ENCODE measurements around the gene GLYAT. TPM values are rescaled to one million over a fixed set of nuclear protein-coding genes. Genes with fewer than 3 reads are reported as not detected.
"Not testable (repeated sequence)": the region's sequence is repeated elsewhere in the genome, so short reads cannot be mapped to it uniquely, and the experiment has no call there.

Gene GLYAT
- total RNA-seq, 1 experiment from 2014 or later = not detected

DNA sequence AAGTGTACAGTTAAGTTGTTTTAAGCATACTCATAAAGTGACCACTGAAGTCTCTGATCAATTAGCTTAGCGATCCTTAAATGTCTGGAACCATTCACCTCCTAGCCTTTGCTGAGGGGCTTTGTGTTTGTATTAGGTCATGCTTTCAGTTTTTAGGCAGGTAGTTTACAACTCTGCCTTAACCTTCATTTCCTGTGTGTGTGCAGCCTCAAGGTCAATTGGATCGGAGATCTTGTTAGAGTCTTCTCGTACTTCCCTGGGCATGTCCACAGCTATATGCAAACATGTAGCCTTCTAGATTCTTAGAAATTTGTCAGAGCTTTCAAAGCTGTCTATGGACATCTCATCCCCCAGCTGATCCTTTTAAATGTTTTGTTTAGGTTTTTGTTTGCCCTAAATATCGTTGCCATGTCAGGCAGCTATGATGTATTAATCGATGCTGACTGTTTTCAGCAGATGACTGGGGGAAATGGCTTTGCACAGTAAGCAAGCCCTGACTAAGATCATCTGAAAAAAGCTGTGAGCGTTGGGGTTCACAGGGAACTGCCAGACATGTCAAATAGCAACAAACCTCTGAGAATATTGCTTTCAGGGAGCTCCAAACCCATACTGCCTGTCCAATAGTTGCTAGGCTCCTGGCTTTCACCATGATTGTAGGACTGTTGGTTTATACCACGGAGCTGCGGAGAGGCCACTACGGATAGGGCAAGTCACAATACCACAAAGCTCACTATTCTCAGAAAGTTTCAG, 45.6 kb downstream of the GLYAT start:
- CTCF ChIA-PET = no interaction called here
- no peak overlapping the region for H2AFZ ChIP-seq (ENCODE audit: low read depth, low read length, poor library complexity, severe bottlenecking)

DNA sequence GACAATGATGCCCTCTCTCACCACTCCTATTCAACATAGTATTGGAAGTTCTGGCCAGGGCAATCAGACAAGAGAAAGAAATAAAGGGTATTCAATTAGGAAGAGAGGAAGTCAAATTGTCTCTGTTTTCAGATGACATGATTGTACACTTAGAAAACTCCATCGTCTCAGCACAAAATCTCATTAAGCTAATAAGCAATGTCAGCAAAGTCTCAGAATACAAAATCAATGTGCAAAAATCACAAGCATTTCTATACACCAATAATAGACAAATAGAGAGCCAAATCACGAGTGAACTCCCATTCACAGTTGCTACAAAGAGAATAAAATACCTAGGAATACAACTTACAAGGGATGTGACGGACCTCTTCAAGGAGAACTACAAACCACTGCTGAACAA, 49.1 kb downstream of the GLYAT start:
- H3K9me2 ChIP-seq (ENCODE audit: insufficient read depth); H3K27ac ChIP-seq (ENCODE audit: low read depth, low read length); intact Hi-C loops (cut with micrococcal nuclease); H3K4me3 ChIP-seq (replicated peaks in 1 of 2; ENCODE audit: low read depth in 1 of 2, low read length in 2 of 2); H3K79me2 ChIP-seq (ENCODE audit: insufficient read depth, low read length); CTCF ChIA-PET; H2AFZ ChIP-seq (ENCODE audit: low read depth, low read length, poor library complexity, severe bottlenecking); H3K27me3 ChIP-seq (ENCODE audit: insufficient read depth, low read length); BruUV-seq (replicated peaks); H4K20me1 ChIP-seq (ENCODE audit: insufficient read depth); H3K36me3 ChIP-seq (ENCODE audit: control insufficient read depth in 1 of 2, insufficient read depth in 2 of 2, low read length in 2 of 2); ATAC-seq; H3K9ac ChIP-seq (ENCODE audit: low read length); H3K4me2 ChIP-seq (ENCODE audit: low read length); POLR2A ChIA-PET; H3K9me3 ChIP-seq (ENCODE audit: control insufficient read depth in 1 of 2, insufficient read depth in 1 of 2, low read depth in 1 of 2, low read length in 2 of 2); H3K4me1 ChIP-seq (ENCODE audit: control insufficient read depth in 1 of 2, insufficient read depth in 2 of 2, low read length in 2 of 2); DNase-seq (ENCODE audit: low read depth, low spot score): not testable (repeated sequence)
- RAD21 ChIA-PET (ENCODE audit: low non-redundant PET in 1 of 2, low total read pairs in 2 of 2, uncharacterized antibody in 2 of 2, unreplicated experiment in 2 of 2) = interaction anchor here in 1 of 2 experiments (0.9 kb wide), 1 partner anchor 176 kb away, joined by 3 read pairs; no protein-coding TSS in a partner anchor

More for the DNA sequence above, 45.6 kb downstream of the GLYAT start:
- no peak overlapping the region for H3K9ac ChIP-seq (ENCODE audit: low read length)
- no peaks in the 10 kb centered on the region for H3K9me3 ChIP-seq (ENCODE audit: control insufficient read depth in 1 of 2, insufficient read depth in 1 of 2, low read depth in 1 of 2, low read length in 2 of 2)
- no peak overlapping the region for H3K4me2 ChIP-seq (ENCODE audit: low read length)
- no peaks in the 10 kb centered on the region for H3K27me3 ChIP-seq (ENCODE audit: insufficient read depth, low read length)
- no peaks in the 10 kb centered on the region for H3K79me2 ChIP-seq (ENCODE audit: insufficient read depth, low read length)
- H3K36me3 ChIP-seq (ENCODE audit: control insufficient read depth in 1 of 2, insufficient read depth in 2 of 2, low read length in 2 of 2) = no peaks in the 10 kb centered on the region
- POLR2A ChIA-PET = no interaction called here
- no peak for DNase-seq (ENCODE audit: low read depth, low spot score)
- RAD21 ChIA-PET (ENCODE audit: low non-redundant PET in 1 of 2, low total read pairs in 2 of 2, uncharacterized antibody in 2 of 2, unreplicated experiment in 2 of 2) = no interaction called here
- TF ChIP-seq TCF7L2 (IDR thresholded peaks at IDR 0.05; ENCODE audit: borderline replicate concordance, extremely low read depth, insufficient read depth, insufficient read length) (no peak), SP1 (IDR thresholded peaks at IDR 0.05; ENCODE audit: low read depth) (no peak), CEBPB (IDR thresholded peaks at IDR 0.05; ENCODE audit: low read depth) (no peak), RAD21 (IDR thresholded peaks at IDR 0.05; ENCODE audit: low read depth) (no peak), ZFX (IDR thresholded peaks at IDR 0.05) (no peak), EZH2 (IDR thresholded peaks at IDR 0.05) (no peak), YY1 (IDR thresholded peaks at IDR 0.05; ENCODE audit: extremely low read depth, insufficient replicate concordance, low read depth, low read length) (no peak), CBX3 (IDR thresholded peaks at IDR 0.05; ENCODE audit: low read depth) (no peak), POLR2AphosphoS5 (IDR thresholded peaks at IDR 0.05; ENCODE audit: low read depth, low read length) (no peak), EZH2phosphoT487 (IDR thresholded peaks at IDR 0.05; ENCODE audit: borderline replicate concordance) (no peak), ELF1 (IDR thresholded peaks at IDR 0.05; ENCODE audit: borderline replicate concordance, low read depth) (no peak)
- TF ChIP-seq, protein P1, sequence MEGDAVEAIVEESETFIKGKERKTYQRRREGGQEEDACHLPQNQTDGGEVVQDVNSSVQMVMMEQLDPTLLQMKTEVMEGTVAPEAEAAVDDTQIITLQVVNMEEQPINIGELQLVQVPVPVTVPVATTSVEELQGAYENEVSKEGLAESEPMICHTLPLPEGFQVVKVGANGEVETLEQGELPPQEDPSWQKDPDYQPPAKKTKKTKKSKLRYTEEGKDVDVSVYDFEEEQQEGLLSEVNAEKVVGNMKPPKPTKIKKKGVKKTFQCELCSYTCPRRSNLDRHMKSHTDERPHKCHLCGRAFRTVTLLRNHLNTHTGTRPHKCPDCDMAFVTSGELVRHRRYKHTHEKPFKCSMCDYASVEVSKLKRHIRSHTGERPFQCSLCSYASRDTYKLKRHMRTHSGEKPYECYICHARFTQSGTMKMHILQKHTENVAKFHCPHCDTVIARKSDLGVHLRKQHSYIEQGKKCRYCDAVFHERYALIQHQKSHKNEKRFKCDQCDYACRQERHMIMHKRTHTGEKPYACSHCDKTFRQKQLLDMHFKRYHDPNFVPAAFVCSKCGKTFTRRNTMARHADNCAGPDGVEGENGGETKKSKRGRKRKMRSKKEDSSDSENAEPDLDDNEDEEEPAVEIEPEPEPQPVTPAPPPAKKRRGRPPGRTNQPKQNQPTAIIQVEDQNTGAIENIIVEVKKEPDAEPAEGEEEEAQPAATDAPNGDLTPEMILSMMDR (IDR thresholded peaks at IDR 0.05 in 2 of 3, conservative IDR thresholded peaks at IDR 0.05 in 1 of 3; ENCODE audit: borderline replicate concordance in 1 of 3, insufficient read depth in 1 of 3, low read depth in 2 of 3, low read length in 2 of 3) = no peak
- intact Hi-C loops (cut with micrococcal nuclease) = no loop called here
- no TSS peak for BruUV-seq (replicated peaks)
- no peaks in the 10 kb centered on the region; a peak in 1 of 4 replicates for H3K4me1 ChIP-seq (ENCODE audit: control insufficient read depth in 1 of 2, insufficient read depth in 2 of 2, low read length in 2 of 2)
- H3K4me3 ChIP-seq (replicated peaks in 1 of 2; ENCODE audit: low read depth in 1 of 2, low read length in 2 of 2) = no peak overlapping the region
- H3K27ac ChIP-seq (ENCODE audit: low read depth, low read length) = no peak overlapping the region
- no peak for ATAC-seq
- no peaks in the 10 kb centered on the region for H3K9me2 ChIP-seq (ENCODE audit: insufficient read depth)
- no peaks in the 10 kb centered on the region for H4K20me1 ChIP-seq (ENCODE audit: insufficient read depth)

DNA sequence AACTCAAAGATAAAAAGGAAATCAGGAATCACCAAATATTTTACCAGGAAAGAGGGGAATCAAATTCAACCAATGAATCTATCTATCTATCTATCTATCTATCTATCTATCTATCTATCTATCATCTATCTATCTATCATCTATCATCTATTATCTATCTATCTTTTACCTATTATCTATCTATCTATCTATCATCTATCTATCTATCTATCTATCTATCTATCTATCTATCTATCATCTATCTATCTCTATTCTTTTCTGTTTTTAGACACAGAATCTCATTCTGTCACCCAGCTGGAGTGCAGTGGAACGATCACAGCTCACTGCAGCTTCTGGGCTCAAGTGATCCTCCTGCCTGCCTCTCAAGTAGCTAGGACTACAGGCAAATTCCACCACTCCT, 54.2 kb downstream of the GLYAT start:
- H3K9ac ChIP-seq (ENCODE audit: low read length); H3K4me2 ChIP-seq (ENCODE audit: low read length); H3K79me2 ChIP-seq (ENCODE audit: insufficient read depth, low read length); H3K36me3 ChIP-seq (ENCODE audit: control insufficient read depth in 1 of 2, insufficient read depth in 2 of 2, low read length in 2 of 2); H4K20me1 ChIP-seq (ENCODE audit: insufficient read depth); intact Hi-C loops (cut with micrococcal nuclease); H3K9me3 ChIP-seq (ENCODE audit: control insufficient read depth in 1 of 2, insufficient read depth in 1 of 2, low read depth in 1 of 2, low read length in 2 of 2); DNase-seq (ENCODE audit: low read depth, low spot score); POLR2A ChIA-PET; ATAC-seq; H3K4me3 ChIP-seq (replicated peaks in 1 of 2; ENCODE audit: low read depth in 1 of 2, low read length in 2 of 2); H3K9me2 ChIP-seq (ENCODE audit: insufficient read depth); BruUV-seq (replicated peaks); H3K27ac ChIP-seq (ENCODE audit: low read depth, low read length); H3K27me3 ChIP-seq (ENCODE audit: insufficient read depth, low read length); H2AFZ ChIP-seq (ENCODE audit: low read depth, low read length, poor library complexity, severe bottlenecking); H3K4me1 ChIP-seq (ENCODE audit: control insufficient read depth in 1 of 2, insufficient read depth in 2 of 2, low read length in 2 of 2); RAD21 ChIA-PET (ENCODE audit: low non-redundant PET in 1 of 2, low total read pairs in 2 of 2, uncharacterized antibody in 2 of 2, unreplicated experiment in 2 of 2): not testable (repeated sequence)
- CTCF ChIA-PET = interaction anchor here (0.8 kb wide), 1 partner anchor 13 kb away, joined by 3 read pairs; no protein-coding TSS in a partner anchor

Measured in HCT116 (cell line).